H1 (cell line): ENCODE data around the gene KIF26B. TPM values are rescaled to one million over a fixed set of nuclear protein-coding genes. Genes with fewer than 3 reads are reported as not detected.

Source experiments
- polyA plus RNA-seq, 7 experiments: library from polyadenylated mRNA; depleted of rRNA in 3 of 7; stranded (reverse) in 5 of 7; unstranded in 2 of 7; fragments of >200 nt in 5 of 7; fragments of 200-250 nt in 2 of 7; gene quantifications; 1 replicate in 5 of 7; 2 replicates in 1 of 7; 4 replicates in 1 of 7; pipeline versions ENCODE4 v1.2.1 to v1.2.3, GENCODE V29; 2011 to 2013; ENCODE audit warnings: missing spikeins in 2 of 7, mixed read lengths in 2 of 7
- total RNA-seq: library from RNA; stranded (reverse); fragmentation: NEBNext Ultra II Directional; extraction: Animal tissue kit (Norgen Biotek cat#: 25700); gene quantifications from 2 replicates; pipeline ENCODE4 v1.2.1, GENCODE V29; 2021
- TF ChIP-seq, protein P1 (sequence below): fragments of 300-600 bp; sonication (generic); IDR thresholded peaks from 2 replicates; pipeline ENCODE4 v1.7.1; 2012; ENCODE audit warnings: low read length, moderate library complexity, mild to moderate bottlenecking, inconsistent platforms; ENCODE audit not compliant: insufficient replicate concordance

Gene KIF26B
- total and polyA plus RNA-seq, 2 of the 8 experiments (the other 6 are each of a cell fraction or from before 2014, with no cell fraction given): 0.06 to 0.28 TPM

DNA sequence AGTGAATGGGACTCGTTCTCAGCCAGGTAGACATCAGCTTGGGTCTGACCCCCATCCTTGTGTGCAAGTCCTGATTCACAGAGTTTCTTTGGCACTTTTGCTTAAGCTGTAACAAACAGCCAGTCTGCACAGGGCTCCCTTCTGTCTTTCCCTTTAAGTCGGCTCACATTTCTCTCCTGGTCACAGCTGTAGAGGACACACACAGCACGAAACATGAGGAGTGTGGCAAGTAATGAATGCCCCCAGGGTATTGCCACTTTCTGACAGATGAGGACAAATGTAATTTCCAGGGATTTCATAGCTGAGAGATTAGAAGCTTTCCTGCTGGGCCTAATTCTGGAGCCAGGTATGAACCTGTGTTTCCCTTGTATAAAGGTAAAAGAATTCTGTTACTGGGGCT, 423.5 kb downstream of the KIF26B start (continued):
- TF ChIP-seq, protein P1, sequence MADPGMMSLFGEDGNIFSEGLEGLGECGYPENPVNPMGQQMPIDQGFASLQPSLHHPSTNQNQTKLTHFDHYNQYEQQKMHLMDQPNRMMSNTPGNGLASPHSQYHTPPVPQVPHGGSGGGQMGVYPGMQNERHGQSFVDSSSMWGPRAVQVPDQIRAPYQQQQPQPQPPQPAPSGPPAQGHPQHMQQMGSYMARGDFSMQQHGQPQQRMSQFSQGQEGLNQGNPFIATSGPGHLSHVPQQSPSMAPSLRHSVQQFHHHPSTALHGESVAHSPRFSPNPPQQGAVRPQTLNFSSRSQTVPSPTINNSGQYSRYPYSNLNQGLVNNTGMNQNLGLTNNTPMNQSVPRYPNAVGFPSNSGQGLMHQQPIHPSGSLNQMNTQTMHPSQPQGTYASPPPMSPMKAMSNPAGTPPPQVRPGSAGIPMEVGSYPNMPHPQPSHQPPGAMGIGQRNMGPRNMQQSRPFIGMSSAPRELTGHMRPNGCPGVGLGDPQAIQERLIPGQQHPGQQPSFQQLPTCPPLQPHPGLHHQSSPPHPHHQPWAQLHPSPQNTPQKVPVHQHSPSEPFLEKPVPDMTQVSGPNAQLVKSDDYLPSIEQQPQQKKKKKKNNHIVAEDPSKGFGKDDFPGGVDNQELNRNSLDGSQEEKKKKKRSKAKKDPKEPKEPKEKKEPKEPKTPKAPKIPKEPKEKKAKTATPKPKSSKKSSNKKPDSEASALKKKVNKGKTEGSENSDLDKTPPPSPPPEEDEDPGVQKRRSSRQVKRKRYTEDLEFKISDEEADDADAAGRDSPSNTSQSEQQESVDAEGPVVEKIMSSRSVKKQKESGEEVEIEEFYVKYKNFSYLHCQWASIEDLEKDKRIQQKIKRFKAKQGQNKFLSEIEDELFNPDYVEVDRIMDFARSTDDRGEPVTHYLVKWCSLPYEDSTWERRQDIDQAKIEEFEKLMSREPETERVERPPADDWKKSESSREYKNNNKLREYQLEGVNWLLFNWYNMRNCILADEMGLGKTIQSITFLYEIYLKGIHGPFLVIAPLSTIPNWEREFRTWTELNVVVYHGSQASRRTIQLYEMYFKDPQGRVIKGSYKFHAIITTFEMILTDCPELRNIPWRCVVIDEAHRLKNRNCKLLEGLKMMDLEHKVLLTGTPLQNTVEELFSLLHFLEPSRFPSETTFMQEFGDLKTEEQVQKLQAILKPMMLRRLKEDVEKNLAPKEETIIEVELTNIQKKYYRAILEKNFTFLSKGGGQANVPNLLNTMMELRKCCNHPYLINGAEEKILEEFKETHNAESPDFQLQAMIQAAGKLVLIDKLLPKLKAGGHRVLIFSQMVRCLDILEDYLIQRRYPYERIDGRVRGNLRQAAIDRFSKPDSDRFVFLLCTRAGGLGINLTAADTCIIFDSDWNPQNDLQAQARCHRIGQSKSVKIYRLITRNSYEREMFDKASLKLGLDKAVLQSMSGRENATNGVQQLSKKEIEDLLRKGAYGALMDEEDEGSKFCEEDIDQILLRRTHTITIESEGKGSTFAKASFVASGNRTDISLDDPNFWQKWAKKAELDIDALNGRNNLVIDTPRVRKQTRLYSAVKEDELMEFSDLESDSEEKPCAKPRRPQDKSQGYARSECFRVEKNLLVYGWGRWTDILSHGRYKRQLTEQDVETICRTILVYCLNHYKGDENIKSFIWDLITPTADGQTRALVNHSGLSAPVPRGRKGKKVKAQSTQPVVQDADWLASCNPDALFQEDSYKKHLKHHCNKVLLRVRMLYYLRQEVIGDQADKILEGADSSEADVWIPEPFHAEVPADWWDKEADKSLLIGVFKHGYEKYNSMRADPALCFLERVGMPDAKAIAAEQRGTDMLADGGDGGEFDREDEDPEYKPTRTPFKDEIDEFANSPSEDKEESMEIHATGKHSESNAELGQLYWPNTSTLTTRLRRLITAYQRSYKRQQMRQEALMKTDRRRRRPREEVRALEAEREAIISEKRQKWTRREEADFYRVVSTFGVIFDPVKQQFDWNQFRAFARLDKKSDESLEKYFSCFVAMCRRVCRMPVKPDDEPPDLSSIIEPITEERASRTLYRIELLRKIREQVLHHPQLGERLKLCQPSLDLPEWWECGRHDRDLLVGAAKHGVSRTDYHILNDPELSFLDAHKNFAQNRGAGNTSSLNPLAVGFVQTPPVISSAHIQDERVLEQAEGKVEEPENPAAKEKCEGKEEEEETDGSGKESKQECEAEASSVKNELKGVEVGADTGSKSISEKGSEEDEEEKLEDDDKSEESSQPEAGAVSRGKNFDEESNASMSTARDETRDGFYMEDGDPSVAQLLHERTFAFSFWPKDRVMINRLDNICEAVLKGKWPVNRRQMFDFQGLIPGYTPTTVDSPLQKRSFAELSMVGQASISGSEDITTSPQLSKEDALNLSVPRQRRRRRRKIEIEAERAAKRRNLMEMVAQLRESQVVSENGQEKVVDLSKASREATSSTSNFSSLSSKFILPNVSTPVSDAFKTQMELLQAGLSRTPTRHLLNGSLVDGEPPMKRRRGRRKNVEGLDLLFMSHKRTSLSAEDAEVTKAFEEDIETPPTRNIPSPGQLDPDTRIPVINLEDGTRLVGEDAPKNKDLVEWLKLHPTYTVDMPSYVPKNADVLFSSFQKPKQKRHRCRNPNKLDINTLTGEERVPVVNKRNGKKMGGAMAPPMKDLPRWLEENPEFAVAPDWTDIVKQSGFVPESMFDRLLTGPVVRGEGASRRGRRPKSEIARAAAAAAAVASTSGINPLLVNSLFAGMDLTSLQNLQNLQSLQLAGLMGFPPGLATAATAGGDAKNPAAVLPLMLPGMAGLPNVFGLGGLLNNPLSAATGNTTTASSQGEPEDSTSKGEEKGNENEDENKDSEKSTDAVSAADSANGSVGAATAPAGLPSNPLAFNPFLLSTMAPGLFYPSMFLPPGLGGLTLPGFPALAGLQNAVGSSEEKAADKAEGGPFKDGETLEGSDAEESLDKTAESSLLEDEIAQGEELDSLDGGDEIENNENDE: no peak
- TF ChIP-seq, all 59 proteins: peak for 0
